ENCODE measurements around the gene ZNF444.

The ZNF444 gene

DNA sequence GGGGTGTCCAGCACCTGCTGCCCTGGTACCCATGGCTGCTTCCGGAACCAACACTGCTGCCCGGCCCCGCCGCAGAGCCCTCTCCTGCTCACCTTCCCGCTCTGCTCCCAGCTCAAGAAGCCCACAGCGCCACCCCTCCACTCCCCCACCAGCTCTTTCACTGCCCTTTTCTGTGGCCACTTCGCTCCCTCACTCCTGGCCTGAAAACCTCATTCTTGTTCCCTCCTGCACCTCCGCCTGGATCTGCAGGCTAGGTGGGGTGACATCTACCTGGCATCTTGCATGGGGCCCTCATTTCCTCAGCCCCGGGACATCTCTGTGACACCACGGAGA is 26.3 kb upstream of the ZNF444 start:
- peaks cover 39% of the 10 kb centered on the region for H3K4me1 ChIP-seq
- H3K9ac ChIP-seq: no peak overlapping the region
- H3K27me3 ChIP-seq (ENCODE audit: control insufficient read depth, insufficient read depth, low read length): no peaks in the 10 kb centered on the region
- H2AFZ ChIP-seq: no peak overlapping the region
- TF ChIP-seq, protein P1, sequence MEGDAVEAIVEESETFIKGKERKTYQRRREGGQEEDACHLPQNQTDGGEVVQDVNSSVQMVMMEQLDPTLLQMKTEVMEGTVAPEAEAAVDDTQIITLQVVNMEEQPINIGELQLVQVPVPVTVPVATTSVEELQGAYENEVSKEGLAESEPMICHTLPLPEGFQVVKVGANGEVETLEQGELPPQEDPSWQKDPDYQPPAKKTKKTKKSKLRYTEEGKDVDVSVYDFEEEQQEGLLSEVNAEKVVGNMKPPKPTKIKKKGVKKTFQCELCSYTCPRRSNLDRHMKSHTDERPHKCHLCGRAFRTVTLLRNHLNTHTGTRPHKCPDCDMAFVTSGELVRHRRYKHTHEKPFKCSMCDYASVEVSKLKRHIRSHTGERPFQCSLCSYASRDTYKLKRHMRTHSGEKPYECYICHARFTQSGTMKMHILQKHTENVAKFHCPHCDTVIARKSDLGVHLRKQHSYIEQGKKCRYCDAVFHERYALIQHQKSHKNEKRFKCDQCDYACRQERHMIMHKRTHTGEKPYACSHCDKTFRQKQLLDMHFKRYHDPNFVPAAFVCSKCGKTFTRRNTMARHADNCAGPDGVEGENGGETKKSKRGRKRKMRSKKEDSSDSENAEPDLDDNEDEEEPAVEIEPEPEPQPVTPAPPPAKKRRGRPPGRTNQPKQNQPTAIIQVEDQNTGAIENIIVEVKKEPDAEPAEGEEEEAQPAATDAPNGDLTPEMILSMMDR (IDR thresholded peaks at IDR 0.05): no peak
- H3K4me2 ChIP-seq (ENCODE audit: low read length): no peak overlapping the region
- no peaks in the 10 kb centered on the region for H3K9me3 ChIP-seq (ENCODE audit: control insufficient read depth, low read length)
- H3K4me3 ChIP-seq (ENCODE audit: low read depth, low read length): no peak overlapping the region
- H3K27ac ChIP-seq: no peak overlapping the region
- H3K79me2 ChIP-seq: peaks cover 91% of the 10 kb centered on the region
- no peaks in the 10 kb centered on the region for H3K36me3 ChIP-seq (ENCODE audit: control insufficient read depth, insufficient read depth, low read length)

DNA sequence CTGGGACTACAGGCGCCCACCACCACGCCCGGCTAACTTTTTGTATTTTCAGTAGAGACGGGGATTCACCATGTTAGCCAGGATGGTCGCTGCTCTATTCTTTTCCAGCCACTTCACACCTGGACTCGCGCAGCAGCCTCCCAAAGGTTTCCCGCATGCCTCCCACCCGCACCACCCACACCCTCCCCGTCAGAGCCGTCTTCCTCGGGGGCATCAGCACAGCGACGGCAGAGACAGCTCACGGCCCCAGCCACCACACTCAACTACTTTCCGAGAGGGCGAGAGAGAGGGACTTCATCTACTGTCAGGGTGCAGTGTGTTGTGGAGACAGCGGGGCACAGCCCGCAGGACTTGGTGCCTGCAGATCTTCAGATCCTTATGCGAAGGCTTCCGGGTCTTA is 25.6 kb upstream of the ZNF444 start:
- H2AFZ ChIP-seq: no peak overlapping the region
- no peak overlapping the region for H3K9ac ChIP-seq
- H3K36me3 ChIP-seq (ENCODE audit: control insufficient read depth, insufficient read depth, low read length): no peaks in the 10 kb centered on the region
- H3K79me2 ChIP-seq: peaks cover 84% of the 10 kb centered on the region
- TF ChIP-seq, protein P1 (IDR thresholded peaks at IDR 0.05): no peak
- no peak overlapping the region for H3K27ac ChIP-seq
- no peaks in the 10 kb centered on the region for H3K27me3 ChIP-seq (ENCODE audit: control insufficient read depth, insufficient read depth, low read length)
- no peaks in the 10 kb centered on the region for H3K9me3 ChIP-seq (ENCODE audit: control insufficient read depth, low read length)
- H3K4me3 ChIP-seq (ENCODE audit: low read depth, low read length): no peak overlapping the region
- H3K4me1 ChIP-seq: peaks cover 41% of the 10 kb centered on the region
- H3K4me2 ChIP-seq (ENCODE audit: low read length): no peak overlapping the region

DNA sequence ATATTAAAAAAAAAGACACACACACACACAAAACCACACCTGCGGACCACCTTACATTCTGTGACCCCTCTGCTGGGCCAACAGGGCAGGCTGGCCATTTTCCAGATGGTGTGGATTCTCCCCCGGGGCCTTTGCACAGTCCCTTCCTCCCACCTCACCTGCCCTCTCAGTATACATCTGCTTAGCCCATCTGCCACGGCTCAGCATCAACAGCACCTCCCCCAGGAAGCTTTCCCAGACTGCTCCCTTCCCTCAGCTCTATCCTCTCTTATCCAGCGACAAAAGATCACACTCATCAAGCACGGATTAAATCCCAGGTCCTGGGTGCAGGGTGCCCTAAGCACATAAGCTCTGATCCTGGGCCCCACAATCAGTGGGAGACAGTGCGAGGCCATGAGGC is 24.5 kb upstream of the ZNF444 start:
- H3K9ac ChIP-seq: no peak overlapping the region
- TF ChIP-seq, protein P1 (IDR thresholded peaks at IDR 0.05): no peak
- no peak overlapping the region for H3K27ac ChIP-seq
- H2AFZ ChIP-seq: no peak overlapping the region
- H3K9me3 ChIP-seq (ENCODE audit: control insufficient read depth, low read length): no peaks in the 10 kb centered on the region
- H3K79me2 ChIP-seq: peaks cover 76% of the 10 kb centered on the region
- H3K27me3 ChIP-seq (ENCODE audit: control insufficient read depth, insufficient read depth, low read length): no peaks in the 10 kb centered on the region
- H3K4me3 ChIP-seq (ENCODE audit: low read depth, low read length): no peak overlapping the region
- H3K4me2 ChIP-seq (ENCODE audit: low read length): no peak overlapping the region
- H3K4me1 ChIP-seq: peaks cover 31% of the 10 kb centered on the region
- no peaks in the 10 kb centered on the region for H3K36me3 ChIP-seq (ENCODE audit: control insufficient read depth, insufficient read depth, low read length)

DNA sequence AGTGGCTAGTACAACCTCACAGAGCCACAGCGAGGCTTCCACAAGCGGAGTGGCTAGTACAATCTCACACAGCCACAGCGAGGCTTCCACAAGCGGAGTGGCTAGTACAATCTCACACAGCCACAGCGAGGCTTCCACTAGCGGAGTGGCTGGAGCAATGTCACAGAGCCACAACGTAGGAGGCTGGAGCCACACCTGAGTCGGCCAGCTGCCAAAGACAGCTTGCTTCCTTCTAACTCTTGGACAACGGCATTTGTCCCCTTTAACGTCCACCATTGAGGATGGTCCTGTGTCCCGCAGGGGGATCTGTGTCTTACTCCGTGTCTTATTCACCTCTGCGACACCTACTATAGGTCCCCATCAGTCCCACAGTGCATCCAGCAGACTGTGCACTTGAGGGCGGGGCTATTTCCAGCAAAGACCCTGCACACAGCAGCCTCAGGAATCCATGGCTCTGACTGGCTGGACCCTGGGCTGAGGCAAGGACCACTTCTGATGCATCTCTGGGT is 23.7 kb upstream of the ZNF444 start:
- H2AFZ ChIP-seq: no peak overlapping the region
- TF ChIP-seq, protein P1 (IDR thresholded peaks at IDR 0.05): no peak
- no peak overlapping the region for H3K4me2 ChIP-seq (ENCODE audit: low read length)
- peaks cover 24% of the 10 kb centered on the region for H3K4me1 ChIP-seq
- no peaks in the 10 kb centered on the region for H3K27me3 ChIP-seq (ENCODE audit: control insufficient read depth, insufficient read depth, low read length)
- peaks cover 68% of the 10 kb centered on the region for H3K79me2 ChIP-seq
- H3K4me3 ChIP-seq (ENCODE audit: low read depth, low read length): no peak overlapping the region
- H3K36me3 ChIP-seq (ENCODE audit: control insufficient read depth, insufficient read depth, low read length): no peaks in the 10 kb centered on the region
- no peaks in the 10 kb centered on the region for H3K9me3 ChIP-seq (ENCODE audit: control insufficient read depth, low read length)
- H3K9ac ChIP-seq: no peak overlapping the region
- no peak overlapping the region for H3K27ac ChIP-seq

DNA sequence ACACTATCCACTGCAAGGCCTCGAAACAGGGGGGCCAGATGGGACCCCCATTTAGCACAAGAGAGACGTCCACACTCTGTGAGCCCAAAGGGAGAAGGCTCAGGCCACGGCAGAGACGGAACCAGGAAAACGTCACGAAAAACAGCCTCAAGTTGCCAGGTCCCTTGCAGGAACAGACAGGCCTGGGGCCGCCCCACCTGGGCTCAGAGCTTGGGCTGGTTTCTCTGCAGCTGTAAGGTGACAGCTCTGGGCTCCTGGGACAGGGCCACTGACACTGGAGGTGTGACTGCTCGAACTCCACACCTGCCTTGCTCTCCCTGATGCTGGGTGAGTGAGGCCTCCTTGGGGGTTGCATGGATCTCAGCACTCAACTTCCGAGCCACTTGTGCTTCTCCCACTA is 23.2 kb upstream of the ZNF444 start:
- Histone ChIP-seq H3K36me3 (ENCODE audit: control insufficient read depth, insufficient read depth, low read length) (no peaks in the 10 kb centered on the region), H3K4me2 (ENCODE audit: low read length) (no peak overlapping the region), H3K4me3 (ENCODE audit: low read depth, low read length) (no peak overlapping the region), H3K9me3 (ENCODE audit: control insufficient read depth, low read length) (no peaks in the 10 kb centered on the region), H3K79me2 (peaks cover 65% of the 10 kb centered on the region), H3K4me1 (peaks cover 24% of the 10 kb centered on the region), H3K27me3 (ENCODE audit: control insufficient read depth, insufficient read depth, low read length) (no peaks in the 10 kb centered on the region), H2AFZ (no peak overlapping the region), H3K9ac (no peak overlapping the region), H3K27ac (no peak overlapping the region)
- TF ChIP-seq, protein P1 (IDR thresholded peaks at IDR 0.05): no peak
